Ishikawa (cell line): ENCODE data around the gene DUSP22.

Experiments
- FOXM1 ChIP-seq: IDR thresholded peaks from 2 replicates; pipeline ENCODE4 v1.6.1; 2012; ENCODE audit warnings: low read depth, borderline replicate concordance
- NFIC ChIP-seq: IDR thresholded peaks from 2 replicates; pipeline ENCODE4 v1.6.1; 2012
- RAD21 ChIP-seq: IDR thresholded peaks from 2 replicates; pipeline ENCODE4 v1.6.1; 2012; ENCODE audit warnings: low read depth

GRCh38 chr6:310671-311070 is 18.4 kb downstream of the DUSP22 start:
- TF ChIP-seq RAD21: no peak
- TF ChIP-seq FOXM1: no peak
- TF ChIP-seq NFIC: no peak
